ENCODE data around the gene COX8A.

COX8A gene

DNA sequence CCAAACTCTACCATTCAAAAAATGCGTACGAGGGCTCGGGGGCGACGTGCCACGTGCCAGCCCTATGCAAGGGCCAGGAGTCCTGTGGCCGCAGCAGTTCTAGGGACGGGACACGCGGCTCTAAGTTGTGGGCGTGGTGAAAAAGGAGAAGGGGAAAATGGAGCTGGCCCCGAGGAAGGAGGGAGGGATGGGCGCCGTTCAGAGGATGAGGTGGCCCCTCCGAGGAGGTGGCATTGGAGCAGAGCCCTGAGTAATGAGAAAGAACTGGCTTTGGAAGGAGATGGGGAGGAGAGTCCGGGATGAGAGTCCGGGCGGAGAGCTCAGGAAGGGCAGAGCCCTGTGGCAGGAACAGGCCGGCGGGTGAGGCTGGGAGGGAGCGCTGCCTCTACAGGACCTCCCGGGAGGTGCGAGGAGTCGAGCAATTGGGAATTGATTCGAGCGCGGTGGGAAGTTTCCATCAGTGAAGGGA lies 32.8 kb downstream of the COX8A start:
- H3K36me3 ChIP-seq (ENCODE audit: control insufficient read depth in 4 of 4, insufficient read depth in 4 of 4, low read length in 3 of 4), result no peaks in the 10 kb centered on the region
- WGBS (ENCODE audit: insufficient coverage), result 2% methylated on average over 21 of the region's 27 CpGs
- peaks cover 0 to 67% (median 13%) of the 10 kb centered on the region in 5 experiments for H3K27me3 ChIP-seq (replicated peaks in 2 of 5; ENCODE audit: control insufficient read depth in 4 of 5, insufficient read depth in 5 of 5, low read length in 4 of 5)
- DNase-seq, result peak in 2 of 3 donors; percentile 48 to 52
- H3K9me3 ChIP-seq (ENCODE audit: control extremely low read depth in 1 of 5, control insufficient read depth in 4 of 5, insufficient read depth in 2 of 5, low read depth in 1 of 5, low read length in 4 of 5), result peaks cover 0 to 9% (median 5%) of the 10 kb centered on the region in 5 experiments
- ChIA-PET POLR2A (interaction anchor here (1.4 kb wide), 1 partner anchor 18 kb away, joined by 3 read pairs; no protein-coding TSS in a partner anchor), CTCF (interaction anchor here (0.6 to 1.8 kb wide), 7 partner anchors 9 to 169 kb away, joined by 3 to 5 read pairs (median 3); no protein-coding TSS in a partner anchor)
- peak overlapping the region in 5 of 7 experiments; percentile 9 to 77 (median 59) for H3K4me3 ChIP-seq (ENCODE audit: control insufficient read depth in 1 of 7, extremely low read depth in 1 of 7, insufficient read depth in 4 of 7, low read depth in 2 of 7, low read length in 6 of 7)
- peaks cover 0 to 26% (median 20%) of the 10 kb centered on the region in 4 experiments for H3K4me1 ChIP-seq (ENCODE audit: control extremely low read depth in 1 of 4, control insufficient read depth in 4 of 4, insufficient read depth in 4 of 4, low read length in 3 of 4)
- no peak overlapping the region for H3K27ac ChIP-seq (ENCODE audit: insufficient read depth in 1 of 2, low read depth in 1 of 2, low read length in 2 of 2, poor library complexity in 1 of 2, severe bottlenecking in 2 of 2)

DNA sequence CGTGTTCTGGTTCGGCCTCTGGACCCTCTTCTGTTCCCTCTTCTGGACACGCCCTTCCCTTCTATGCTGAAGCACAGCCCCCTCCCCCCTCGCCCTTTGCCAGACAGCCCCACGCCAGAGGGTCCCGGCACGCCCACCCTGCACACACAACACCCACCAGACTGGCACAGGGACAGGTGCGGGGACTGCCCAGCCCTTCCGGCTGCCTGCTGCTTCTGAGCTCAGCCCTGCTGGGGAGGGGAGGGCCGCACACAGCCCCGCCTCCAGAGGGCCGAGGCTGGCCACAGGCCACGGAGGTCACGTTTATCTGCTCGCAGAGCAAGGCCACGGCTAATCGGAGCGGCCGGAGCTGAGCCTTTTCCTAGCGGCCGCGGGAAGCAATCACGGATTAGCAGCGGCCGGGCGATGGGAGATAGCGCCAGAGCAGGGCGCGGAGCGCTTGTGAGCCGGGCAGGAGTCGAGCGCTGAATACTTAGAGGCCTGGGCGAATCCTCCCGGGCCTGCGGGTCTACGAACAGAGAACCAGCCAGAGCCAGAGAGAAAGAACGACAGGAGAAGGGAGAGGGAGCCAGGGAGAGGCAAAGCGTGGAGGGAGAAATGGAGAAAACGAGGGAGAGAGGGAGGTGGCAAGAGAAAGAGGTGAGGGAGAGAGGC lies 33.3 kb downstream of the COX8A start:
- peak; percentile 28 to 54 (median 40) for DNase-seq
- CTCF ChIA-PET, result interaction anchor here (0.6 to 1.8 kb wide), 6 partner anchors 9 to 168 kb away, joined by 3 to 5 read pairs (median 3); no protein-coding TSS in a partner anchor
- 6% methylated on average over 39 of the region's 40 CpGs for WGBS (ENCODE audit: insufficient coverage)

DNA sequence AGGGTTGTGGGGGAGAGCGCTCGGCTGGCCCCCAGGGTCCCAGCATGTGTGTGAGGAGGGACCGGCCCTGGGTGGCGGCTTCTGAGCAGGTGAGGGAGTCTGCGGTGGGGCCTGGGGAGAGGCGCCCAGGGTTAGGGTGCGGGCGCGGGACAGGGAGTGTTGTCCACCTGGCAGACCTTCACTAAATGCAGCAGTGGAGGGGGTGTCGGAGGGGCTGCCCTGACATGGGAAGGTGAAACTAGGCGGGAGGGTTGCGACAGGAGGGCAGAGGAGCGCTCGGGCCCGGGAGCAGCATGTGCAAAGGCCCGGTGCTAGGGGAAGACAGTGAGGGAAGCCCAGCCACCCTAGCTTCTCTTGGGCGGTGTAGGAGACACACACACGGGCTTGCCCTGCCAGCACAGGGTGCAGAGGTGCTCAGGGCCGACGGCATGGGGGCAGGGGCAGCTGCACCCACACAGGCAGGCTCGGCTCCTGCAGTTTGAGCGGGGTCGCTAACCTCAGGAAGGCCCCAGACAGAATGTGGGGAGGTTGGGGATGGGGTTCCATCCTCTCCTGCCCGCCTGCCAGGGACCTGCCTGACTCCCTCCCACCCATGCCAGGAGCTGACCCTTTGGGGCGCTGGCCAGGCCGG lies 34.0 kb downstream of the COX8A start:
- Histone ChIP-seq H3K27me3 (replicated peaks in 2 of 5; ENCODE audit: control insufficient read depth in 4 of 5, insufficient read depth in 5 of 5, low read length in 4 of 5) (peaks cover 0 to 57% (median 10%) of the 10 kb centered on the region in 5 experiments), H3K9me3 (ENCODE audit: control extremely low read depth in 1 of 5, control insufficient read depth in 4 of 5, insufficient read depth in 2 of 5, low read depth in 1 of 5, low read length in 4 of 5) (peaks cover 0 to 9% (median 5%) of the 10 kb centered on the region in 5 experiments), H3K4me1 (ENCODE audit: control extremely low read depth in 1 of 4, control insufficient read depth in 4 of 4, insufficient read depth in 4 of 4, low read length in 3 of 4) (peaks cover 0 to 18% (median 14%) of the 10 kb centered on the region in 4 experiments), H3K27ac (ENCODE audit: insufficient read depth in 1 of 2, low read depth in 1 of 2, low read length in 2 of 2, poor library complexity in 1 of 2, severe bottlenecking in 2 of 2) (no peak overlapping the region), H3K36me3 (ENCODE audit: control insufficient read depth in 4 of 4, insufficient read depth in 4 of 4, low read length in 3 of 4) (no peaks in the 10 kb centered on the region), H3K4me3 (ENCODE audit: control insufficient read depth in 1 of 7, extremely low read depth in 1 of 7, insufficient read depth in 4 of 7, low read depth in 2 of 7, low read length in 6 of 7) (peak overlapping the region in 1 of 7 experiments; percentile 77)
- 97% methylated on average over 15 of the region's 26 CpGs for WGBS (ENCODE audit: insufficient coverage)
- POLR2A ChIA-PET, result no interaction called here
- CTCF ChIA-PET, result interaction anchor here (0.8 to 1.8 kb wide), 5 partner anchors 8 to 144 kb away, joined by 3 to 8 read pairs (median 3); no protein-coding TSS in a partner anchor
- DNase-seq, result no peak

More for the DNA sequence above, 33.3 kb downstream of the COX8A start:
- peaks cover 0 to 20% (median 14%) of the 10 kb centered on the region in 4 experiments for H3K4me1 ChIP-seq (ENCODE audit: control extremely low read depth in 1 of 4, control insufficient read depth in 4 of 4, insufficient read depth in 4 of 4, low read length in 3 of 4)
- peak overlapping the region in 5 of 7 experiments; percentile 9 to 77 (median 59) for H3K4me3 ChIP-seq (ENCODE audit: control insufficient read depth in 1 of 7, extremely low read depth in 1 of 7, insufficient read depth in 4 of 7, low read depth in 2 of 7, low read length in 6 of 7)
- POLR2A ChIA-PET, result interaction anchor here (1.4 kb wide), 1 partner anchor 18 kb away, joined by 3 read pairs; no protein-coding TSS in a partner anchor
- H3K9me3 ChIP-seq (ENCODE audit: control extremely low read depth in 1 of 5, control insufficient read depth in 4 of 5, insufficient read depth in 2 of 5, low read depth in 1 of 5, low read length in 4 of 5), result peaks cover 0 to 9% (median 5%) of the 10 kb centered on the region in 5 experiments
- H3K27me3 ChIP-seq (replicated peaks in 2 of 5; ENCODE audit: control insufficient read depth in 4 of 5, insufficient read depth in 5 of 5, low read length in 4 of 5), result peaks cover 0 to 62% (median 13%) of the 10 kb centered on the region in 5 experiments
- H3K36me3 ChIP-seq (ENCODE audit: control insufficient read depth in 4 of 4, insufficient read depth in 4 of 4, low read length in 3 of 4), result no peaks in the 10 kb centered on the region
- H3K27ac ChIP-seq (ENCODE audit: insufficient read depth in 1 of 2, low read depth in 1 of 2, low read length in 2 of 2, poor library complexity in 1 of 2, severe bottlenecking in 2 of 2), result no peak overlapping the region

DNA sequence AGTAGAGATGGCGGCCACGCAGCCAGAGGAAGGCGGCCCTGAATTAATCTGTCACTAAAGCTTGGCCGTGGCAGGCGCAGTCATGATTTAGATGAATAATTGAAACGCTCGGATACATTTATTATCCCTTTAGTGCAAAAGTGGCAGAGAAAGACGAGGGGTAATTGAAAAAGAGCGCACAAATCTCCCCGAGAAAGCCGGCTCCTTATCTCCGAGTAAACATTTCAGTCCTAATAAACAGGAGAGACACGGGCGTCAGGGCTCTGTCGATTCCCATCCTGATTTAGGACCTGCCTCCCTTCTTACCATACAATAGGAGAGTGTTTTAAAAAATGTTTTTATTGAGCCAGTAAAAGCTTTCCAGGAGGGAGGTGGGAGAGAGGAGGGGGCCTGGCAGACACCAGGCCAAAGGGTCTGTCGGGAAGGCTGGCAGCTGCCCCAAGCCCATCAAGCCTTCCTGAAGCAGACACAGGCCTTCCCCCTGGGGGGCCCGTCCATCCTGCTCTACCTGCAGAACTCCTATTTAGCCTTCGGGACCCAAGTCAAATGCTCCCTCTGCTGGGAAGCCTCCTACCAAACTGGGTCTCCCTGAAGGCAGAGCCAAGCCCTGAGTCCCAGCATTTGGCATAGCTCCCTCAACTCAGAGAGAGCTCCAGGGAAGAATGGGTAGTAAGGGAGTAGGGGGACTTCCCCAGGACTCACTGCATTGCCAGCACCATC lies 34.7 kb downstream of the COX8A start:
- Histone ChIP-seq H3K27ac (ENCODE audit: insufficient read depth in 1 of 2, low read depth in 1 of 2, low read length in 2 of 2, poor library complexity in 1 of 2, severe bottlenecking in 2 of 2) (no peak overlapping the region), H3K4me3 (ENCODE audit: control insufficient read depth in 1 of 7, extremely low read depth in 1 of 7, insufficient read depth in 4 of 7, low read depth in 2 of 7, low read length in 6 of 7) (no peak overlapping the region), H3K4me1 (ENCODE audit: control extremely low read depth in 1 of 4, control insufficient read depth in 4 of 4, insufficient read depth in 4 of 4, low read length in 3 of 4) (peaks cover 0 to 15% (median 14%) of the 10 kb centered on the region in 4 experiments), H3K27me3 (replicated peaks in 2 of 5; ENCODE audit: control insufficient read depth in 4 of 5, insufficient read depth in 5 of 5, low read length in 4 of 5) (peaks cover 0 to 50% (median 10%) of the 10 kb centered on the region in 5 experiments), H3K36me3 (ENCODE audit: control insufficient read depth in 4 of 4, insufficient read depth in 4 of 4, low read length in 3 of 4) (no peaks in the 10 kb centered on the region), H3K9me3 (ENCODE audit: control extremely low read depth in 1 of 5, control insufficient read depth in 4 of 5, insufficient read depth in 2 of 5, low read depth in 1 of 5, low read length in 4 of 5) (peaks cover 0 to 9% (median 5%) of the 10 kb centered on the region in 5 experiments)
- no peak for DNase-seq
- WGBS (ENCODE audit: insufficient coverage), result 97% methylated on average over 15 of the region's 18 CpGs
- POLR2A ChIA-PET, result no interaction called here
- CTCF ChIA-PET, result interaction anchor here (0.8 to 1.6 kb wide), 3 partner anchors 9 to 139 kb away, joined by 3 to 8 read pairs (median 3); no protein-coding TSS in a partner anchor

DNA sequence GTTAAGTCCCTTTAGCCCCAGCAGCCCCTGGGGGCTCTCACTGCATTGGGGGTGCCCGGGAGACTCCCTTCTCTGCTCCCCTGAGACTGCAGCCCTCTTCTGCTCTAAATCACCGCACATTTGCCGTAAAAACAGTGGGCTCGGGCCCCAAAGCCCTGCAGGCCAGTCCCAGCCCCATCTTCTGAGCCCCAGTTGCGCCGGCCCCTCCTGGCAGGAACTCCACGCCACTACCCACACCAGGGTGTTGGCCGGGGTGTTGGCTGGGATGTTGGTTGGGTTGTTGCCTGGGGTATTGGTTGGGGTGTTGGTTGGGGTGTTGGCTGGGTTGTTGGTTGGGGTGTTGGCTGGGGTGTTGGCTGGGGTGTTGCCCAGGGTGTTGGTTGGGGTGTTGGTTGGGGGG lies 35.3 kb downstream of the COX8A start:
- H3K4me3 ChIP-seq (ENCODE audit: control insufficient read depth in 1 of 7, extremely low read depth in 1 of 7, insufficient read depth in 4 of 7, low read depth in 2 of 7, low read length in 6 of 7), result no peak overlapping the region
- peaks cover 0 to 46% (median 10%) of the 10 kb centered on the region in 5 experiments for H3K27me3 ChIP-seq (replicated peaks in 2 of 5; ENCODE audit: control insufficient read depth in 4 of 5, insufficient read depth in 5 of 5, low read length in 4 of 5)
- ChIA-PET CTCF (interaction anchor here (1.2 to 1.6 kb wide), 2 partner anchors 9 to 15 kb away, joined by 3 to 8 read pairs; no protein-coding TSS in a partner anchor), POLR2A (no interaction called here)
- H3K9me3 ChIP-seq (ENCODE audit: control extremely low read depth in 1 of 5, control insufficient read depth in 4 of 5, insufficient read depth in 2 of 5, low read depth in 1 of 5, low read length in 4 of 5), result peaks cover 0 to 9% (median 5%) of the 10 kb centered on the region in 5 experiments
- no peaks in the 10 kb centered on the region for H3K36me3 ChIP-seq (ENCODE audit: control insufficient read depth in 4 of 4, insufficient read depth in 4 of 4, low read length in 3 of 4)
- H3K4me1 ChIP-seq (ENCODE audit: control extremely low read depth in 1 of 4, control insufficient read depth in 4 of 4, insufficient read depth in 4 of 4, low read length in 3 of 4), result peaks cover 0 to 15% (median 14%) of the 10 kb centered on the region in 4 experiments
- 95% methylated on average over 4 of the region's 8 CpGs for whole genome bisulfite sequencing (ENCODE audit: insufficient coverage)
- no peak overlapping the region for H3K27ac ChIP-seq (ENCODE audit: insufficient read depth in 1 of 2, low read depth in 1 of 2, low read length in 2 of 2, poor library complexity in 1 of 2, severe bottlenecking in 2 of 2)
- DNase-seq, result no peak

DNA sequence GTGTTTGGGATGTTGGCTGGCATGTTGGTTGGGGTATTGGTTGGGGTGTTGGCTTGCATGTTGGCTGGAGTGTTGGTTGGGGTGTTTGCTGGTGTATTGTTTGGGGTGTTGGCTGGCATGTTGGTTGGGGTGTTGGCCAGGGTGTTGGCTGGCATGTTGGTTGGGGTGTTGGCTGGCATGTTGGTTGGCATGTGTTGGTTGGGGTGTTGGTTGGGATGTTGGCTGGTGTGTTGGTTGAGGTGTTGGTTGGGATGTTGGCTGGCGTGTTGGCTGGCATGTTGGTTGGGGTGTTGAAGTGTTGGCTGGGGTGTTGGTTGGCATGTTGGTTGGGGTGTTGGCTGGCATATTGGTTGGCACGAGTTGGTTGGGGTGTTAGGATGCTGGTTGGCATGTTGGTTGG lies 36.4 kb downstream of the COX8A start:
- Histone ChIP-seq H3K9me3 (ENCODE audit: control extremely low read depth in 1 of 5, control insufficient read depth in 4 of 5, insufficient read depth in 2 of 5, low read depth in 1 of 5, low read length in 4 of 5) (peaks cover 0 to 9% (median 5%) of the 10 kb centered on the region in 5 experiments), H3K36me3 (ENCODE audit: control insufficient read depth in 4 of 4, insufficient read depth in 4 of 4, low read length in 3 of 4) (no peaks in the 10 kb centered on the region), H3K4me3 (ENCODE audit: control insufficient read depth in 1 of 7, extremely low read depth in 1 of 7, insufficient read depth in 4 of 7, low read depth in 2 of 7, low read length in 6 of 7) (no peak overlapping the region), H3K27me3 (replicated peaks in 2 of 5; ENCODE audit: control insufficient read depth in 4 of 5, insufficient read depth in 5 of 5, low read length in 4 of 5) (peaks cover 0 to 40% (median 10%) of the 10 kb centered on the region in 5 experiments), H3K27ac (ENCODE audit: insufficient read depth in 1 of 2, low read depth in 1 of 2, low read length in 2 of 2, poor library complexity in 1 of 2, severe bottlenecking in 2 of 2) (no peak overlapping the region), H3K4me1 (ENCODE audit: control extremely low read depth in 1 of 4, control insufficient read depth in 4 of 4, insufficient read depth in 4 of 4, low read length in 3 of 4) (peaks cover 0 to 15% (median 14%) of the 10 kb centered on the region in 4 experiments)
- POLR2A ChIA-PET, result no interaction called here
- no CpG with 5 or more reads among the region's 2 CpGs for WGBS (ENCODE audit: insufficient coverage)
- no peak for DNase-seq
- CTCF ChIA-PET, result no interaction called here

Data from common myeloid progenitor, CD34-positive (primary cell).